Activated B cell treated with CpG ODN at 0.5 μM for 24 hours (primary cell): ENCODE measurements around the gene KMT2E. TPM values are rescaled to one million over a fixed set of nuclear protein-coding genes. Genes with fewer than 3 reads are reported as not detected.
"Not testable (repeated sequence)": the region's sequence is repeated elsewhere in the genome, so short reads cannot be mapped to it uniquely, and the experiment has no call there.

Experiments used
- ATAC-seq: fragments of 200-7000 bp; cut with Tn5 transposase; one replicate; pipeline ENCODE4 v1.10.0; 2021; ENCODE audit warnings: low read depth, mild to moderate bottlenecking, moderate library complexity
- CTCF ChIA-PET: fragments of 350-600 bp; sonication (Branson Sonifier 250); formaldehyde crosslinking; loops from one replicate; lab custom pipeline; 2021; ENCODE audit warnings: antibody characterized with exemption; lab: Charles Lee
- POLR2A ChIA-PET: fragments of 350-600 bp; sonication (Branson Sonifier 250); formaldehyde crosslinking; loops from one replicate; lab custom pipeline; 2021; ENCODE audit warnings: antibody characterized with exemption; lab: Charles Lee
- DNase-seq: peaks from one replicate; pipeline ENCODE4 v3.0.0; 2022
- H3K27ac Mint-ChIP-seq: one replicate; pipeline ENCODE4 v1.8.0; 2020; ENCODE audit warnings: mixed read lengths
- H3K27me3 Mint-ChIP-seq: one replicate; pipeline ENCODE4 v1.8.0; 2021; ENCODE audit warnings: mixed read lengths
- H3K36me3 Mint-ChIP-seq: one replicate; pipeline ENCODE4 v1.8.0; 2021; ENCODE audit warnings: low read depth, mixed read lengths
- H3K4me1 Mint-ChIP-seq: one replicate; pipeline ENCODE4 v1.8.0; 2021; ENCODE audit warnings: mixed read lengths
- H3K4me3 Mint-ChIP-seq: one replicate; pipeline ENCODE4 v1.8.0; 2020; ENCODE audit warnings: mild to moderate bottlenecking, mixed read lengths
- H3K9me3 Mint-ChIP-seq: one replicate; pipeline ENCODE4 v1.8.0; 2020; ENCODE audit warnings: mixed read lengths
- CTCF ChIP-seq: fragments of 200-600 bp; IDR thresholded peaks from one replicate; pipeline ENCODE4 v1.8.0; 2022; ENCODE audit warnings: antibody characterized with exemption, mild to moderate bottlenecking
- intact Hi-C: fragments of 100-400 bp; cut with micrococcal nuclease; formaldehyde crosslinking; loops from one replicate; pipeline ENCODE4 v1.15.1; 2024
- total RNA-seq: library from RNA; stranded (reverse); gene quantifications from 2 replicates; pipeline ENCODE4 v1.2.3, GENCODE V29; 2022

Gene KMT2E
- total RNA-seq, 1 donor from 2014 or later = 183 TPM

- DNase-seq = no peak
These were observed 10.7 kb downstream of the KMT2E start for GRCh38 chr7:105024734-105025133.

GRCh38 chr7:105026750-105027149, 12.7 kb downstream of the KMT2E start:
- ChIA-PET CTCF (interaction anchor here (0.9 to 5.3 kb wide), 3 partner anchors 10 to 44 kb away, joined by 3 to 31 read pairs (median 6); no protein-coding TSS in a partner anchor), POLR2A (interaction anchor here (0.6 to 5.3 kb wide), 5 partner anchors 7 to 81 kb away, joined by 3 to 98 read pairs (median 7); partner anchors contain the start of gene KMT2E)
- peaks cover 87% of the 10 kb centered on the region for H3K4me1 Mint-ChIP-seq
- H3K4me3 Mint-ChIP-seq = peak overlapping the region; percentile 19
- H3K27me3 Mint-ChIP-seq = no peaks in the 10 kb centered on the region
- intact Hi-C loops = no loop called here
- H3K9me3 Mint-ChIP-seq = no peaks in the 10 kb centered on the region
- no peak for ATAC-seq
- DNase-seq = no peak
- TF ChIP-seq CTCF = no peak
- H3K36me3 Mint-ChIP-seq = peaks cover 19% of the 10 kb centered on the region
- no peak overlapping the region for H3K27ac Mint-ChIP-seq

More at GRCh38 chr7:105024734-105025133, 10.7 kb downstream of the KMT2E start:
- no peak for ATAC-seq
- no peak overlapping the region for H3K27ac Mint-ChIP-seq
- no peak overlapping the region for H3K4me3 Mint-ChIP-seq
- ChIA-PET POLR2A (interaction anchor here (1.3 to 5.3 kb wide), 2 partner anchors 9 to 13 kb away, joined by 5 to 98 read pairs; partner anchors contain the start of gene KMT2E), CTCF (interaction anchor here (5.3 kb wide), 1 partner anchor 42 kb away, joined by 31 read pairs; no protein-coding TSS in a partner anchor)
- no peak for TF ChIP-seq CTCF
- peaks cover 17% of the 10 kb centered on the region for H3K36me3 Mint-ChIP-seq
- no peaks in the 10 kb centered on the region for H3K27me3 Mint-ChIP-seq
- intact Hi-C loops = loop anchor here (2.0 kb wide), 1 partner anchor 14 kb away; no protein-coding TSS in a partner anchor
- no peaks in the 10 kb centered on the region for H3K9me3 Mint-ChIP-seq
- H3K4me1 Mint-ChIP-seq = peaks cover 91% of the 10 kb centered on the region

GRCh38 chr7:105027176-105027853, 13.3 kb downstream of the KMT2E start:
- Mint-ChIP-seq H3K4me1 (peaks cover 83% of the 10 kb centered on the region), H3K4me3 (peak overlapping the region; percentile 24), H3K27me3 (no peaks in the 10 kb centered on the region), H3K36me3 (peaks cover 19% of the 10 kb centered on the region), H3K27ac (peak overlapping the region; percentile 4), H3K9me3 (no peaks in the 10 kb centered on the region)
- TF ChIP-seq CTCF = no peak
- POLR2A ChIA-PET = interaction anchor here (0.6 to 5.3 kb wide), 6 partner anchors 8 to 81 kb away, joined by 3 to 98 read pairs (median 10); partner anchors contain the start of gene KMT2E
- CTCF ChIA-PET = interaction anchor here (0.9 to 5.3 kb wide), 3 partner anchors 11 to 45 kb away, joined by 3 to 31 read pairs (median 6); no protein-coding TSS in a partner anchor
- ATAC-seq = no peak
- no peak for DNase-seq
- intact Hi-C loops = no loop called here

GRCh38 chr7:105028004-105028403, 14.0 kb downstream of the KMT2E start:
- Mint-ChIP-seq H3K27ac (peak overlapping the region; percentile 70), H3K4me1 (peaks cover 79% of the 10 kb centered on the region), H3K27me3 (no peaks in the 10 kb centered on the region), H3K9me3 (no peaks in the 10 kb centered on the region), H3K4me3 (peak overlapping the region; percentile 61), H3K36me3 (peaks cover 15% of the 10 kb centered on the region)
- POLR2A ChIA-PET = interaction anchor here (1.2 to 5.3 kb wide), 4 partner anchors 9 to 45 kb away, joined by 3 to 98 read pairs (median 18); partner anchors contain the start of gene KMT2E
- ATAC-seq = peak; percentile 77
- intact Hi-C loops = loop anchor here (1.0 kb wide), 2 partner anchors 8 to 14 kb away; partner anchors contain the start of gene KMT2E
- no peak for TF ChIP-seq CTCF
- CTCF ChIA-PET = interaction anchor here (1.5 to 5.3 kb wide), 3 partner anchors 11 to 46 kb away, joined by 4 to 31 read pairs (median 6); no protein-coding TSS in a partner anchor
- no peak for DNase-seq

- not testable (repeated sequence) for H3K27me3 Mint-ChIP-seq, H3K27ac Mint-ChIP-seq, H3K9me3 Mint-ChIP-seq, H3K4me3 Mint-ChIP-seq, ATAC-seq, DNase-seq
- peaks cover 80% of the 10 kb centered on the region for H3K4me1 Mint-ChIP-seq
- peaks cover 19% of the 10 kb centered on the region for H3K36me3 Mint-ChIP-seq
- ChIA-PET POLR2A (interaction anchor here (1.9 to 5.3 kb wide), 2 partner anchors 13 to 17 kb away, joined by 12 to 98 read pairs; partner anchors contain the start of gene KMT2E), CTCF (interaction anchor here (0.8 to 5.3 kb wide), 3 partner anchors 10 to 47 kb away, joined by 3 to 31 read pairs (median 4); no protein-coding TSS in a partner anchor)
- intact Hi-C loops = loop anchor here (1.0 kb wide), 2 partner anchors 7 to 15 kb away; partner anchors contain the start of gene KMT2E
These were observed 14.9 kb downstream of the KMT2E start for GRCh38 chr7:105028941-105029340.
